Natural killer cell (primary cell): ENCODE results near the gene MYO5C. TPM values are rescaled to one million over a fixed set of nuclear protein-coding genes. Genes with fewer than 3 reads are reported as not detected.

Experiments
- ATAC-seq, 3 donors: fragments of 150-1000 bp in 2 of 3; fragments of 200-7000 bp in 1 of 3; cut with Tn5 transposase; 1 replicate in 1 of 3; 2 replicates in 2 of 3; pipeline ENCODE4 v1.10.0; 2021; ENCODE audit warnings: mild to moderate bottlenecking in 2 of 3, moderate library complexity in 2 of 3
- DNase-seq, 2 donors: peaks; one replicate each; pipeline versions ENCODE4 v3.0.0 to v3.0.0-alpha.2; 2013 to 2021; ENCODE audit warnings: mixed read lengths in 1 of 2
- H3K27ac ChIP-seq: one replicate; pipeline ENCODE4 v1.5.1; 2013; ENCODE audit warnings: mild to moderate bottlenecking, low read length
- H3K27me3 ChIP-seq: one replicate; pipeline ENCODE4 v1.6.1; 2013; ENCODE audit warnings: low read length; ENCODE audit not compliant: control insufficient read depth, insufficient read depth
- H3K36me3 ChIP-seq: one replicate; pipeline ENCODE4 v1.6.1; 2013; ENCODE audit warnings: low read length; ENCODE audit not compliant: control insufficient read depth, insufficient read depth
- H3K4me1 ChIP-seq: one replicate; pipeline ENCODE4 v1.6.1; 2013; ENCODE audit warnings: low read length; ENCODE audit not compliant: control insufficient read depth, insufficient read depth
- H3K4me3 ChIP-seq: one replicate; pipeline ENCODE4 v1.5.1; 2013; ENCODE audit warnings: low read length
- H3K9me3 ChIP-seq: one replicate; pipeline ENCODE4 v1.6.1; 2013; ENCODE audit warnings: low read length; ENCODE audit not compliant: control insufficient read depth, insufficient read depth
- H3K27ac Mint-ChIP-seq, 2 donors: one replicate each; pipeline ENCODE4 v1.8.0; 2022; ENCODE audit warnings: mild to moderate bottlenecking in 2 of 2, mixed read lengths in 2 of 2, moderate library complexity in 1 of 2
- H3K27me3 Mint-ChIP-seq, 2 donors: one replicate each; pipeline ENCODE4 v1.8.0; 2022; ENCODE audit warnings: low read depth in 2 of 2, mixed read lengths in 2 of 2
- H3K36me3 Mint-ChIP-seq: one replicate; pipeline ENCODE4 v1.8.0; 2022; ENCODE audit warnings: mixed read lengths
- H3K4me1 Mint-ChIP-seq, 2 donors: one replicate each; pipeline ENCODE4 v1.8.0; 2022; ENCODE audit warnings: mixed read lengths in 2 of 2
- H3K4me3 Mint-ChIP-seq: one replicate; pipeline ENCODE4 v1.8.0; 2022; ENCODE audit warnings: mild to moderate bottlenecking, moderate library complexity, mixed read lengths
- H3K9me3 Mint-ChIP-seq, 2 donors: one replicate each; pipeline ENCODE4 v1.8.0; 2022; ENCODE audit warnings: mixed read lengths in 2 of 2
- CTCF ChIP-seq: fragments of 200-600 bp; IDR thresholded peaks from one replicate; pipeline ENCODE4 v1.8.0; 2022; ENCODE audit warnings: antibody characterized with exemption
- WGBS: methylation state at CpG from one replicate; pipeline ENCODE4 v1.1.7; 2013; ENCODE audit warnings: missing lambda C conversion rate; ENCODE audit not compliant: insufficient coverage; 5-methylcytosine and 5-hydroxymethylcytosine counted together
- intact Hi-C: fragments of 100-400 bp; cut with micrococcal nuclease; formaldehyde crosslinking; loops from one replicate; pipeline ENCODE4 v1.14.2; 2022
- total RNA-seq, 4 donors: library from RNA; stranded (reverse); fragments of 120-200 nt in 1 of 4; gene quantifications; one replicate each; pipeline versions ENCODE4 v1.2.3 to v1.2.4, GENCODE V29; 2013 to 2022

MYO5C gene
- total RNA-seq, 3 donors from 2014 or later (not counting 1 experiment from before 2014, with no cell fraction given): 0.45 to 0.82 (median 0.60) TPM

GRCh38 chr15:52158084-52158765 lies 137.4 kb downstream of the MYO5C start:
- no peaks in the 10 kb centered on the region for H3K36me3 Mint-ChIP-seq
- Histone ChIP-seq H3K4me3 (no peak overlapping the region), H3K36me3 (peaks cover 12% of the 10 kb centered on the region), H3K27me3 (no peaks in the 10 kb centered on the region), H3K9me3 (no peaks in the 10 kb centered on the region), H3K4me1 (no peaks in the 10 kb centered on the region), H3K27ac (no peak overlapping the region)
- peaks cover 0 to 13% of the 10 kb centered on the region in 2 donors for H3K4me1 Mint-ChIP-seq
- ATAC-seq (no peak), DNase-seq (no peak)
- intact Hi-C loops: no loop called here
- no peak overlapping the region for H3K4me3 Mint-ChIP-seq
- no peaks in the 10 kb centered on the region for H3K27me3 Mint-ChIP-seq
- no peaks in the 10 kb centered on the region for H3K9me3 Mint-ChIP-seq
- H3K27ac Mint-ChIP-seq: no peak overlapping the region
- WGBS: 93% methylated on average over 10 of the region's 10 CpGs
- TF ChIP-seq CTCF: no peak

- H3K36me3 ChIP-seq: peaks cover 17% of the 10 kb centered on the region
- intact Hi-C loops: no loop called here
- no peak overlapping the region for H3K27ac ChIP-seq
- Mint-ChIP-seq H3K4me3 (no peak overlapping the region), H3K36me3 (no peaks in the 10 kb centered on the region), H3K27ac (peak overlapping the region in 1 of 2 donors; percentile 9), H3K27me3 (no peaks in the 10 kb centered on the region), H3K4me1 (peaks cover 0 to 13% of the 10 kb centered on the region in 2 donors), H3K9me3 (no peaks in the 10 kb centered on the region)
- DNase-seq: no peak
- no peaks in the 10 kb centered on the region for H3K4me1 ChIP-seq
- WGBS: 85% methylated on average over 1 of the region's 2 CpGs
- ATAC-seq: no peak
- no peak overlapping the region for H3K4me3 ChIP-seq
- no peak for TF ChIP-seq CTCF
- H3K9me3 ChIP-seq: no peaks in the 10 kb centered on the region
- no peaks in the 10 kb centered on the region for H3K27me3 ChIP-seq
Observed at GRCh38 chr15:52155878-52156277, 139.7 kb downstream of the MYO5C start.

- no peak overlapping the region for H3K27ac Mint-ChIP-seq
- no peak overlapping the region for H3K27ac ChIP-seq
- no peak overlapping the region for H3K4me3 ChIP-seq
- H3K4me1 Mint-ChIP-seq: peaks cover 0 to 13% of the 10 kb centered on the region in 2 donors
- H3K4me3 Mint-ChIP-seq: no peak overlapping the region
- H3K27me3 Mint-ChIP-seq: no peaks in the 10 kb centered on the region
- DNase-seq (no peak), ATAC-seq (no peak)
- H3K9me3 ChIP-seq: no peaks in the 10 kb centered on the region
- no peaks in the 10 kb centered on the region for H3K4me1 ChIP-seq
- 50% methylated on average over 8 of the region's 8 CpGs for WGBS
- H3K27me3 ChIP-seq: no peaks in the 10 kb centered on the region
- intact Hi-C loops: no loop called here
- H3K36me3 ChIP-seq: peaks cover 22% of the 10 kb centered on the region
- TF ChIP-seq CTCF: no peak
- H3K36me3 Mint-ChIP-seq: no peaks in the 10 kb centered on the region
- H3K9me3 Mint-ChIP-seq: no peaks in the 10 kb centered on the region
Observed at GRCh38 chr15:52154896-52155865, 140.4 kb downstream of the MYO5C start.
